GM18867 (cell line): Measurements from ENCODE around the gene FFAR3.

Experiments
- ATAC-seq: cut with Tn5 transposase; IDR thresholded peaks from one replicate; pipeline ENCODE4 v1.9.1; 2021; ENCODE audit warnings: mild to moderate bottlenecking, moderate library complexity; ENCODE audit not compliant: unreplicated experiment

Gene FFAR3

DNA sequence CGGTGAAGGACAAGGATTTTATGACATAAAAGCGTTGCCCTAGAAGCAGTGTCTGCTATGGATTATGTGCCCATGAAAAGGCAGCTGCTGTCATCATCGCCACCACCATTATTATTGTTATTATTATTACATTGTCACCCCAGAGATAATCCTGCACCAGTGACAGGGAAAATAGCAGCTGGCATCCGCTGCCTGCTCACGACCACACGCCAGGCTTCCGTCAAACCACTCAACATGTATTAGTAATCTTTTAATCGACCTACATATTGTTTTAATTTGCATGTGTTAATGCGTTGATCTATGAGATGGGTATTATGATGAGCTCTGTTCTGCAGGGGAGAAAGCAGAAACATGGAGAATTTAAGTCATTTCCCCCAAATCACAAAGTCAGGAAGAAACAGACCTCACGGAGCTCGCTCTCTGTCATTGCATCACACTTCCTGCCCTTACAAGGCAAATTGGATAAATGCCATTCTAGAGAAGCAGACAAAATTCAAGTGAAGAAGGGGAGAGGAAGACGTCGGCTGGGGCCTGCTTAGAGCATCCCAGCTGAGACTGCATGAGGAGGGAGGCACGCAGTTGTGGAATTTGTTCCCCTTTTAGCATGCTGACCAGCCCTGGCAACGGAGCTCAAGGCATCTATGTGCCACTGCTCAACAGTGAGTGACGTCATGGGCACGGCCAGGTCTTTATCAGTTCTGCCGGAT lies at the start of gene FFAR3:
Gene FFAR3, plus strand, starts transcription at position 594 of the 707 bp plus-strand sequence. CDS start 431 bp downstream, outside the sequence.
- no peak for ATAC-seq

GRCh38 chr19:35308910-35309309 lies 49.4 kb upstream of the FFAR3 start:
- no peak for ATAC-seq

DNA sequence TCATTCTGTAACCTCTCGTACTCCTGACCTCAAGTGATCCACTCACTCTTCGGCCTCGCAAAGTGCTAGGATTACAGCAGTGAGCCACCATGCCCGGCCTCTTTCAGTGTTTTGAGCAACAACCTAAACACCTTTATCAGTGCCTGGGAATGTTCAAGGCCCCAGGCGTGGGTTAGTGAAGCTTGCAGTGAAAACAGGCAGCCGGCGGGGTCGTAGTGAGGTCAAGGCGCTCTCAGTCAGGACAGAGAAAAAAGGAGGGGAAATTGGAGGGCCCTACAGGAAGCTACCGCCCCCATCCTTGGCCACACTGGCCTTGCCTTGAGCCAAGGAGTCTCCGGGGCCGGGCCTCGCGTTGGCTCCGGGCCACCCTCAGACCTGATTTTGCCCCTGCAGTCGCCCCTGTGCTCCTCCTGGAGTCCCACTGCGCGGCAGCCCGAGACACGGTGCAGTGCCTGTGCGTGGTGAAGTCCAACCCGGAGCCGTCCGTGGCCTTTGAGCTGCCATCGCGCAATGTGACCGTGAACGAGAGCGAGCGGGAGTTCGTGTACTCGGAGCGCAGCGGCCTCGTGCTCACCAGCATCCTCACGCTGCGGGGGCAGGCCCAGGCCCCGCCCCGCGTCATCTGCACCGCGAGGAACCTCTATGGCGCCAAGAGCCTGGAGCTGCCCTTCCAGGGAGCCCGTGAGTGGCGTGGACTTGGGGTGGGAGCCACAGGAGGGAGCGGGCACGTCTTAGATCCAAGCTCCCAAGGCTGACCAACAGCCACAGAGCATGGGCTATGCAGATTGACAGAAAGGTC lies 48.6 kb upstream of the FFAR3 start:
- no peak for ATAC-seq

DNA sequence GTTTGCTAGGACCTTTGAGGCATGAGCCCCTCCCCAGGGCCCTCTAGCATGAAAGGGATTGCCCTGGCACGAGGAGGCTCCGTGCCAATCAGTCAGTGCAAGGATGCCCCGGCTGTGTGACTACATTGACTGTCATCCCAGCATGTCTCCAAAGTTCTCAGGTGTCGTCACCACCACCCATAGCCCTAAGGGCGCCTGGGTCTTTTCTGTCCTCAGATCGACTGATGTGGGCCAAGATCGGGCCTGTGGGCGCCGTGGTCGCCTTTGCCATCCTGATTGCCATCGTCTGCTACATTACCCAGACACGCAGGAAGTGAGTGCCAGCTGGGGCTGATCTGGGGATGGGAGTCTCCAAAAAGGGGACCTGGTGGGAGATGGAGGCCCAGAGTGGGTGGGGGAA lies 47.9 kb upstream of the FFAR3 start:
- ATAC-seq = no peak

- no peak for ATAC-seq
Observed at GRCh38 chr19:35310811-35311465, 47.3 kb upstream of the FFAR3 start.

DNA sequence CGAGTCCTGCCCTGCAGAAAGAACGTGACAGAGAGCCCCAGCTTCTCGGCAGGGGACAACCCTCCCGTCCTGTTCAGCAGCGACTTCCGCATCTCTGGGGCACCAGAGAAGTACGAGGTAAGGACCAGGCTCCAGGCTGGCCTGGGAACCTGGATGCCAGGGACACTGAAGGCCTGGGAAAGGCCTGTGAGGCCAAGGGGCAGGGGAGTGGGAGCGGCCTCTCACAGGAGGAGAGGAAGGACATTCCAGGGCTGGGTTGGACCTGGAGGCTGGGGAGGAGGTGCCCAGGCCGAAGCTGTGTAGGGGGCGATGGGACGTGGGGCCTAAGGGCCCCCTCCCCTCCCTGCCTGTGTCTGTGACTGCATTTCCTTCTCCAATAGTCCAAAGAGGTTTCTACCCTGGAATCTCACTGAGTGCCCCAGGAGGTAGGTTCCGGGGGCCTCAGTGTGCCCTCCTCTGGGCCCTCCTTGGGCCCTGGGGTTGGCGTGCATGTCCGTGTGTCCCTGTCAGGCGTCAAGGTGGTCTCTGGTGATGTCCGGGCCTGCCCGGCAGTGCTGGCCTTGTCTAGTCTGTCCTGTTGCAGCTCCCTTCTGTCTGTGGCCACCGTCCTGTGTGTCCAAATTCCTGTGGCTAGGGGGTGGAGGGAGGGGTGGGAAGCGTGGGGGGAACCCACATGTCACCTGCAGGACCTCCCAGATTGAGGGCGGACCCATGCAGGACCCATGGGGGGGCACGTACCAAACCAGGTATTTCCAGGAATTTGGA lies 46.2 kb upstream of the FFAR3 start:
- no peak for ATAC-seq

GRCh38 chr19:35313587-35313986 lies 44.7 kb upstream of the FFAR3 start:
- no peak for ATAC-seq

GRCh38 chr19:35314031-35314430 lies 44.2 kb upstream of the FFAR3 start:
- no peak for ATAC-seq

GRCh38 chr19:35314858-35315470 lies 43.3 kb upstream of the FFAR3 start:
- no peak for ATAC-seq

- ATAC-seq = no peak
Observed at GRCh38 chr19:35315883-35316282, 42.4 kb upstream of the FFAR3 start.

- no peak for ATAC-seq
Observed at GRCh38 chr19:35316560-35316959, 41.7 kb upstream of the FFAR3 start.

DNA sequence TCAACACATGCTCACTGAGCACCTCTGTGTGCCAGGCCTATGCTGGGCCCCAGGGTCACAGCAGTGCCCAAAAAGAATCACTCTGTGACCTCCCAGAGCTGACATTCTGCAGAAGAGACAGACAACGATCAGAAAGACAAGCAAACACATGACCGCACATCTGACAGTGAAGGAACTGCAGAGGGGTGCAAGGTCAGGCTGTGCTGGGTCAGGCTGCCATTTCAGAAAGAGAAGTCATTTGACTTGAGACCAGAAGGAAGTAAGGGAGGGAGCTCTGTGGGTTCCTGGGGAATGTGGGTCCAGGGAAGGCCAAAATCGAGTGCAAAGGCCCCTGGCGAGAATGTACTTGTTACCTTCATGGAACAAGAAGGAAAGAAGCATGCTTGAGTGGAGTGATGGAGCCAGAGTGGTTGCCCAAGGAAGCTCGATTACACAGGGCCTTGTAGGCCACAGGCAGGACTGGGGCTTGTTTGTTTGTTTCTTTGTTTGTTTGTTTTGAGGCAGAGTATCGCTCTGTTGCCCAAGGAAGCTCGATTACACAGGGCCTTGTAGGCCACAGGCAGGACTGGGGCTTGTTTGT lies 40.7 kb upstream of the FFAR3 start:
- no peak for ATAC-seq

GRCh38 chr19:35318679-35319448 lies 39.4 kb upstream of the FFAR3 start:
- ATAC-seq = no peak

- ATAC-seq = no peak
Observed at GRCh38 chr19:35320065-35320713, 38.1 kb upstream of the FFAR3 start.

- no peak for ATAC-seq
Observed at GRCh38 chr19:35321291-35321690, 37.0 kb upstream of the FFAR3 start.

- no peak for ATAC-seq
Observed at GRCh38 chr19:35322014-35322413, 36.2 kb upstream of the FFAR3 start.

DNA sequence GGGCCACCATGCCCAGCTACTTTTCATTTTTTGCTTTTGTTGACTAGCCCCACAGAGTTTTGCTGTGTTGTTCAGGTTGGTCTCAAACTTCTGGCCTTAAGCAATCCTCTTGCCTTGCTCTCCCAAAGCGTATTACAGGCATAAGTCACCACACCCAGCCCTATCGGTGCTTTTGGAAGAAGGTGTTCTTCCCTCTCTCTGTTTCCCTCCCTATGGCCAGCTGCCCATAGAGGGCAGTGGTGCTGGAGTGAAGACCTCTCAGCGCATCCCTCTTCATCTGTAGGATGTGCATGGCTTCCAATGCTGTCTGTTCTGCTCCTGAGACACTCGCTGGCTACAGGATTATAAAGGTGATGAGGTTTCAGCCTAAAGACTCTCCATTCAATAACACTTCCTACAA lies 30.6 kb upstream of the FFAR3 start:
- no peak for ATAC-seq

GRCh38 chr19:35328851-35329285 lies 29.4 kb upstream of the FFAR3 start, which contains the start of gene CD22:
Gene CD22 (plus strand): TSS chr19:35329187. CDS start chr19:35332041, 2,854 bp downstream.
- ATAC-seq = no peak

DNA sequence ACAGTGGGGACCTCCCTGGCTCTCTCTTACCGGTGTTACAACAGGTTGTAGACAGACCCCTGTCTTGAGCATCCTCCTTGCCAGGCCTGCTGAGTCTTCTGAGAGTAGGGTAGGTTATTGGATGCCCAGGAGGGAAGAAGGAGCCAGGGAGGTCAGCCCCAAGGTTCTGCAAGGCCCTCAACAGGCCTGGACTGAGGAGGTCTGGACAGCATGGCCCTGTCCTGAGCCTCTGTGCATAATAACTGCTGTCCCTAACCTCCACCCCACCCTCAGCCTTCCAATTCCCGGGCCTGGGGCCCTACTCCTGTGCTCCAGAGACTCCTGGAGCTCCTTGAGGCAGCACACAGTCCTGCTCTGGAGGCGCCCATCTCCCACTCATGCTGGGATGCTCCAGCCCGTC lies 28.9 kb upstream of the FFAR3 start:
- no peak for ATAC-seq
